DND-41 (cell line): ENCODE results near the gene VWCE.

Experiments
- EZH2 ChIP-seq: IDR thresholded peaks from 3 replicates; pipeline ENCODE4 v1.6.1; 2012; ENCODE audit warnings: borderline replicate concordance, low read depth, mild to moderate bottlenecking, moderate library complexity, low read length, inconsistent platforms; ENCODE audit not compliant: severe bottlenecking
- TF ChIP-seq, protein P1 (sequence below): IDR thresholded peaks from 2 replicates; pipeline ENCODE4 v1.5.1; 2012; ENCODE audit warnings: borderline replicate concordance, low read length, moderate library complexity, mild to moderate bottlenecking; ENCODE audit not compliant: poor library complexity, severe bottlenecking; ENCODE audit errors: extremely low read depth

DNA sequence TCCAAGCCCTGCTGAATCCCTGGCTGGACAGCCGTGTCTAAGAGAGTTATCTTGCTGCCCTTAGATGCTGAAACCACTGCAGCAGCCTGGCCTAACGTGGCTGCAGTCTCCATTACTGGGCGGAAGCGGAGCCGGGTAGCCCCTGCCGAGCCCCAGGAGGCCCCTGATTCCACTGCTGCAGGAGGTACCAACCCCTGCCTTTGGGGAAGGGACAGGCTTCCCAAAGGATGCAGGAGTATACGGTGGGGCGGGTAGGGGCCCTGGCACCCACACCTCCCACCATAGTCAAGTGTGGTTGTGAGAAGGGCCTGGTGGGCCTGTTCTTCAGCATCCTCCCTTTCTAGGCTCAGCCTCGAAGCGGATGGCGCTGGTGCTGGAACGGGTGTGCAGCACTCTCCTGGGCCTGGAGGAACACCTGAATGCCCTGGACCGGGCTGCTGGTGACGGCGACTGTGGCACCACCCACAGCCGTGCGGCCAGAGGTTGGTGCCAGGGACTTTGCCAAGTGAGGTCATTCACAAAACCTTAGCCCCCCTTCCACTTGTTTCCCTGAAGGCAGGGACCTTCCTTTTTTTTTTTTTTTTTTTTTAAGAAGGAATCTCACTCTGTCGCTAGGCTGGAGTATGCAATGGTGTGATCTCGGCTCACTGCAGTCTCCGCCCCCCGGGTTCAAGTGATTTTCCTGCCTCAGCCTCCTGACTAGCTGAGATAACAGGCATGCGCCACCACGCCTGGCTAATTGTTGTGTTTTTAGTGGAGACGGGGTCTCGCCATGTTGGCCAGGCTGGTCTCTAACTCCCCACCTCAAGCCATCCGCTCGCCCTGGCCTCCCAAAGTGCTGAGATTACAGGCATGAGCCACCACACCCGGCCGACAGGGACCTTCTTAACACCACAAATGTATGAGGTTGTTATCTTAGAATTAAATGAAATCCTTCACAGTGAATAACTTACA lies 49.0 kb upstream of the VWCE start:
- TF ChIP-seq, protein P1, sequence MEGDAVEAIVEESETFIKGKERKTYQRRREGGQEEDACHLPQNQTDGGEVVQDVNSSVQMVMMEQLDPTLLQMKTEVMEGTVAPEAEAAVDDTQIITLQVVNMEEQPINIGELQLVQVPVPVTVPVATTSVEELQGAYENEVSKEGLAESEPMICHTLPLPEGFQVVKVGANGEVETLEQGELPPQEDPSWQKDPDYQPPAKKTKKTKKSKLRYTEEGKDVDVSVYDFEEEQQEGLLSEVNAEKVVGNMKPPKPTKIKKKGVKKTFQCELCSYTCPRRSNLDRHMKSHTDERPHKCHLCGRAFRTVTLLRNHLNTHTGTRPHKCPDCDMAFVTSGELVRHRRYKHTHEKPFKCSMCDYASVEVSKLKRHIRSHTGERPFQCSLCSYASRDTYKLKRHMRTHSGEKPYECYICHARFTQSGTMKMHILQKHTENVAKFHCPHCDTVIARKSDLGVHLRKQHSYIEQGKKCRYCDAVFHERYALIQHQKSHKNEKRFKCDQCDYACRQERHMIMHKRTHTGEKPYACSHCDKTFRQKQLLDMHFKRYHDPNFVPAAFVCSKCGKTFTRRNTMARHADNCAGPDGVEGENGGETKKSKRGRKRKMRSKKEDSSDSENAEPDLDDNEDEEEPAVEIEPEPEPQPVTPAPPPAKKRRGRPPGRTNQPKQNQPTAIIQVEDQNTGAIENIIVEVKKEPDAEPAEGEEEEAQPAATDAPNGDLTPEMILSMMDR, result no peak
- TF ChIP-seq EZH2, result no peak
